HG03460 (cell line): ENCODE results near the gene DAZAP1.

Experiments used
- ATAC-seq: cut with Tn5 transposase; IDR thresholded peaks from one replicate; pipeline ENCODE4 v1.9.1; 2021; ENCODE audit not compliant: unreplicated experiment

Gene DAZAP1

DNA sequence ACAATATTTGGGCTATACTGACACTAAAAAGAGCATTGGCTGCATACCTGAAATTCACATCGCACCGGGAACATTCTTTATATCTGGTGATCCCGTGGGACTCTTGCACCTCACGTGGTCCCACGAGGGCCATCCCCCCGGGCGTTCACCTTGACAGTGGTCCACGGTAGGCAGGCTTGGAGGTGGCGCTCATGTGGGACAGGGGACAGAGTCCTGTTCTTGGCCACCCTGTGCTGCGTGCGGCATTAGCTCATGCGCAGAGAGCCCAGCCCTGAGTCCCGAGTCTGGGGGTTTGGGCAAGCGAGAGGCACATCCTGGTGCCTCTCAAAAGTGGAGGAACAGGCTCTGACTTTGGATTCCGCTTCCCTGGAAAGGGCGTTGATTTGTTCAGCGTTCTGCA lies 13.5 kb upstream of the DAZAP1 start:
- ATAC-seq = no peak

- ATAC-seq = no peak
Measured at GRCh38 chr19:1394252-1395193, 12.9 kb upstream of the DAZAP1 start.

- no peak for ATAC-seq
Measured at GRCh38 chr19:1395194-1396018, 12.0 kb upstream of the DAZAP1 start.

DNA sequence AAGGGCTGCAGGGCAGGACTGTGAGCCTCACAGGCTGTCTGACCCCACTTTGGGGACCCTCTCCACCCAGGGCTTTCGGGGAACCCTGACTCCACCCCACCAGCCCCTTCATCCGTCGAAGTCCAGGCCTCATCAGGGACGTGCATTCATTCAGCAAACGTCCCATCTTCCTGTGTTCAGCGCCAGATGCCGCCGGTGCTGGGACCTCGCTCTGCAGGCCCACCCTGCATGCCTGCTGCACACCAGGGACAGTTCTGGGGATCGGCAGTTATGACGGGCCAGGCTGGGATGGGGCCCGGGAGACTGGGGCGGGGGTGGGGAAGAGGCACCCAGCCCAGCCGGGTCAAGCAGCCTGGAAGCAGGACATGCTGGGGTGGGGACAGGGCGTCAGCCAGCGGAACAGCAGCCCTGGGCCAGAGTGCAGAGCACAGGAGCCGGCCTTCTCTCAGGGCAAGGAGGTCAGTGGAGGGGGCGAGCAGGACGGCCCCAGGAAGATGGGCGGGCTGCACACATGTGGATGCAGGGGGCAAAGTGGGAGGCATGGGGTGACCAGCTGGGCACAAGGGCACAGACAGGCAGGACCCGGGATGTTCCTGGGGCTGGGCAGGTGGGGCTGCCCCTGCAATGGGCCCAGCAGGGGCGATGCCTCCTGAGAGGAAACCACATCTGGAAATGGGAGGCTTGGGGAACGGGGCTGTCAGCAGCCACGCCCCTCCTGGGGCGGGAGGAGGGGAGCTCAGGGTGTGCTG lies 11.2 kb upstream of the DAZAP1 start:
- ATAC-seq = no peak

DNA sequence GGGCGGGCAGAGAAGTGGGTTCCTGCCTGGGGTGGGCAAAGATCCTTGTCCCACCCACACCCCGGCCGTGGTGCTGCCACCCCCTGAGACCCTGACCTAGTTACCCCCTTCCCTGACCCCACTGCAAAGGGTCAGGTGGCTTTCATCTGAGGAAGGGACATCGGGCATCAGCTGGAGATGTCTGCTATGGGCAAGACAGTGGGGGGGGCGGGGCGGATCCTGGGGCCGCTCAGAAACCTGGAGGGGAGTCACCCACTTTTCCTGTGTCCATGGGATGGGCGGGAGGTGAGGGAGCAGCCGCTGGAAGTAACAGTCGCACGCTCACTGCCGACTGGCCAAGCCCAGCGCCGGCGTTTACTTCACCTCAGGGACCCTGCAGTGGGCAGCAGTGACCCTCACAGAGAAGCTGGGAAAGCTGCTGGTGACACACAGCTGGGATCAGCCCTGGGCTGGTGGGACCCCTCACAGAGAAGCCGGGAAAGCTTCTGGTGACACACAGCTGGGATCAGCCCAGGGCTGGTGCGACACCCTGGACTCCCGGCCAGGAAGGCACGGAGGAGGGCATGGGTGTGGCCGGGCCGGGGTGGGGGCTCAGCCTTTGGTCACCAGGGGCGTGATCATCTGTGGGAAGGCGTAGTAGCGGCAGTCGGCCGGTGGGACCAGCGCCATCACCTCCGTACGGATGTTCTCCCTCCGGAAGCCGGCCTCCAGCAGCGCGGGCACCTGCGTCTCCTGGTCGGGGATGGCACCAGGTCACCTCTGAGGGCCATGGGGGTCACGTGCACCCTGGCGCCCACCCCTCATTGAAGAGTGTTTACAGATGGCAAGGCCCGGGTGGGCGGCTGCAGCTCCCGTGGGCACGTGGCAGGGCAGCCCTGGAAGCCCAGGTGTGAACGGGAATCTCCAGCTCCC lies 10.4 kb upstream of the DAZAP1 start:
- no peak for ATAC-seq

DNA sequence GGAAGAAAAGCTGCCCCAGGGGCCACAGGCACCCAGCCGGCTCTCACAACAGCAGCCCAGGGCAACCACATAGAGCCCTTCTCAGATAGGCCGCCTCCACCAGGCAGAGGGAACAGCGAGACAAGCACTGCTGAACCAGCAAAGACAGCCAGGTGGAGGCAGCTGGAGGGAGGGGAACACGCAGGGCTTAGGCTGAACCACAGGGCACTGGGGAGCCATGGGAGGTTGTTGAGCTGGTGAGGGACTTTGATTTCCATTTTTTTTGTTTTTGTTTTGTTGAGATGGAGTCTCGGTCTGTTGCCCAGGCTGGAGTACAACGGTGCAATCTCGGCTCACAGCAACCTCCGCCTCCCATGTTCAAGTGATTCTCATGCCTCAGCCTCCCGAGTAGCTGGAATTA lies 9.5 kb upstream of the DAZAP1 start:
- no peak for ATAC-seq

DNA sequence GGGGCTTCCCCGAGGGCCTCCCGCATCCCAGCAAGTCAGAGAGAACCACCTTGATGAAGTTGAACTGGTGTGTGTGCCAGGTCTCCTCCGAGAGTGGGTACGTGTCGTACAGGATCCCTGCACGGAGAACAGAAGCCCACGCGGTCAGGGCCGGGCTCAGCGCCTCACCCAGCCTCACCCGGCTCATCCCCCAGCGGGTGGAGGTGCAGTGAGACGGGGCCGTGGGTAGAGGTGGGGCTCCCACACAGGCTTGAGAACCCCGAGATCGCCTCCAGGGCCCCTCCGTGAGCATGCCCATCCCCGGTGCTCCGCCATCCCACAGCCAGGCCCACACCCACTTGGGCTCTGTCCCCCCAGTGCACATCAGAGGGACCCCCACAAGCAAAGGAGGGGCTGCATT lies 8.3 kb upstream of the DAZAP1 start:
- ATAC-seq = no peak

GRCh38 chr19:1399745-1400144 lies 7.6 kb upstream of the DAZAP1 start:
- ATAC-seq = no peak

DNA sequence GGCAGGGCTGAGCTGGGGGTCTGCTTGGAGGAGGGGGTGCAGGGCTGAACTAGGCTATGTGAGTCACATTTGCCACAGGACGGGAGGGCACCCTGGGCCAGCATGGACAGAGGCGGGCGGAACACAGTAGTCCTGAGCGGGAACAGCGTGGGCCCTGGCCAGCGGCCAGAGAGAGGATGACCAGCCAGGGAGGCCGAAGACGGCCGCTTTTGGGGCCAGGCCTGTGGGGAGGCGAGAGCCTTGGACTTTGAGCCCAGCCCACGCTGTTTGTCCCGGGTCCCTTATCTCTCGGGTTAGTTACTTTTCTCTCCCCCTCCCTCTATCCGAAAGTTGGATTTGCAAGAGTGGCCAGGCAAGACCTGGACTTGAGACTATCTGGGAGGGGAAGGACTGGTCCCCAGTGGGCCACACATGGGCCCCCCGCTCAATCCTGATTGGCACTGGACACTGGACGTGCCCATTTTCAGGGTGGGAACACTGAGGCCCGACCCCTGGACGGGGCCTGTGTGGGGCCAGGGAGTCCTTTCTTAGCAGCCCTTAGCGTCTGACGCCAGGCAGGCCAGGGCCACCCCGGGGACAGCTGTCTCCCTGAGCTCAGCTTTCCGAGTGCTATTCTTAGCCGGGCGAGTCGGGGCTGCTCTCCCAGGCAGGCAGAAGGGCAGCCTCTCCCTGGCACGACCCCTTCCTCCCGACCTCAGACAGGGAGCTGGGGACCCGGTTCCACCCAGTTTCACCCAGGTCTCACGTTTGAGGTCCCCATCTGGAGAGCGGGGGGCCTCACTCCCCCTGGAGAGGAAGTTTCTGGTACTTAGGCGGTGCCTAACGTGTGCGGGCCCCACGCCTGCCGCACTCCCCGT lies 6.9 kb upstream of the DAZAP1 start:
- ATAC-seq = no peak

DNA sequence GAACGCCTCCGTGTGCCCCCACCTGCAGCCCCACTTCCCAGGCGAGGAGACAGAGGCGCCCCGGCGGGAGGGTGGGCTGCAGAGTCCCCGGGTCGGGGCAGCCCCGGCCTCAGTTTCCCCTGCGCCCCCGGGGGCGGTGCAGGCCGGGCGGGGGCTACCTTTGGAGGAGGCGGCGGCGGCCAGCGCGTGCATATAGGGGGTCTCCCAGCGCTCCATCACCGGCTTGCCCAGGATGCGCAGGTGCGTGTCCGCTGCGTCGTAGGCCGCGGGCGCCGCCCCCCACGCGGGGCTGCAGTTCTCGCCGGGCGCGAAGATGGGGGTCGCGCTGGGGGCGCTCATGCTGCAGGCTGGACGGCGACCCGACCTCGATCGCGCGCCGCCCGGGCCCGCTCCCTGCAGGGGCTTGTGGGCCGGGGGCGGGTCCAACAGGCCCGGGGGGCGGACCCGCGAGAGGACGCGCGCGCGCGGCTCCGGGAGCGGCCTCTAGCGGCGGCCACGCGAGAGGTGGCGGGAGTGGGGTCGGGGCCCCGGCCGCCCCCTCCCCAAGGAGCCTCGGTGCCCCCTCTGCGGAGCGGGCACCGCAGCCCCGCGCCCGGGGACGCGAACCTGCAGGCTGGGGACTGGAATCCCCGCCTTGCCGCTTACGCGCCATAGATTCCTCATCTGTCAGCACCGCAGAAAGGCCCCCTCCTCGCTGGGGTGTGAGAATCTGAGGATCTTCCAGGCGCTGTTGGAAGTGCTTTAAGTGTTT lies 6.1 kb upstream of the DAZAP1 start, which contains the start of gene GAMT:
Gene GAMT, minus strand, starts transcription at position 405 of the 751 bp plus-strand sequence. Its CDS starts 66 bp downstream, at position 339.
- no peak for ATAC-seq

DNA sequence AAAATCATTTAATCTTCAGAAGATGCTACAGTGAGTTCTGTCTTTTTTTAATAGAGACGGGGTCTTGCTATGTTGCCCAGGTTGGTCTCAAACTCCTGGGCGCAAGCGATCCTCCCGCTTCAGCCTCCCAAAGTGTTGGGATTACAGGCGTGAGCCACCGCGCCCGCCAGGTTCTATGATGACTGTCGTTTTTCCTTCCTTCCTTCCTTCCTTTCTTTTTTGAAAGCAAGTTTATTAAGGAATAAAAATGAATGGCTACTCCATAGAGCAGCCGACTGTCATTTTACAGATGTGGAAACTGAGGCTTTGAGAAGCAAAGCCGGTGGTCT lies 5.5 kb upstream of the DAZAP1 start:
- no peak for ATAC-seq

GRCh38 chr19:1402411-1403070 lies 4.8 kb upstream of the DAZAP1 start:
- ATAC-seq = no peak

GRCh38 chr19:1406774-1407527 lies 435 bp upstream of the DAZAP1 start:
- ATAC-seq = peak; percentile 53

DNA sequence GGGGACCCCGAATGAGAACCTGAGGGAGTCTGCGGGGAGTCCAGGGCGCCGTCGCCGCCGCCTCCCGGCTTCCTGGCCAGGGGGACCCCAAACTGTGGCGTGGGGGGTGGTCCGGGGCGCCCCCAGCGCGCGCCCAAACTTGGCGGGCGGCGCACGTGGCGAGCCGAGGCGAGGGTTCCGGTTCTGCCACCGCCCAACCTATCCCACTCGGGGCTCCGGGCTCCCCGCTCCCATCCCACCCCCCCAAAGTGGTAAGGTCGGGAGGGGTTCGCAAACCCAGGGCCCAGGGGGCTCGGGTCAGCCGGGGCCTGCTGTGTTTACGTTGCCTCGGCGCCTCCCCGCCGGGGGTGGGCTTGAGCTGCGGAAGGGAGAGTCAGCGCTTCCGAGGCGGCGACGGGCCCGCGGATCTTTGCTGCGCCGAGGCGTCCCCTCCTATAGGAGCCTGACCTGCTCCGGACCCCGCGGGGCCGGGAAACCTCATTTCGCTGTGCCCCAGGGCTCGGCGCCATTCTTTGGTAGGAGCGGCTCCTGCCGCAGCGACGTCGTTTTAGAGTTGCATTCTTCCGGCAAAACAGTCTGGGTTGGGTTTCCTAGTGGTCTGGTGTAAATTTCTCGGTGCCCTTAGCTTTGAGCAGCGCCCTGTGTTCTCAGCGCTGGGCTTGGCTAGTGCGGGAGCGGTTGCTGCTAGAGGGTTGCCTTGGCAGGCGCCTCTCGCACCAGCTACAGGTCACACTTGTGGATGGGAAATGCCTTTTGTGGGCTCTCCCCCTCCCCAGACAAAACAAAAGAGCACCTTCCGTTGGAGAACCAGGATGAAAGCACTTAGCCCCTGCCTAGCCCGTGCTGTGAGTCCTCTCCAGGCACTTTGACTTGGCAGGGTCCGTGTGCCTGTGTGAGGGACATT lies 1.2 kb downstream of the DAZAP1 start:
- peak; percentile 1 for ATAC-seq

DNA sequence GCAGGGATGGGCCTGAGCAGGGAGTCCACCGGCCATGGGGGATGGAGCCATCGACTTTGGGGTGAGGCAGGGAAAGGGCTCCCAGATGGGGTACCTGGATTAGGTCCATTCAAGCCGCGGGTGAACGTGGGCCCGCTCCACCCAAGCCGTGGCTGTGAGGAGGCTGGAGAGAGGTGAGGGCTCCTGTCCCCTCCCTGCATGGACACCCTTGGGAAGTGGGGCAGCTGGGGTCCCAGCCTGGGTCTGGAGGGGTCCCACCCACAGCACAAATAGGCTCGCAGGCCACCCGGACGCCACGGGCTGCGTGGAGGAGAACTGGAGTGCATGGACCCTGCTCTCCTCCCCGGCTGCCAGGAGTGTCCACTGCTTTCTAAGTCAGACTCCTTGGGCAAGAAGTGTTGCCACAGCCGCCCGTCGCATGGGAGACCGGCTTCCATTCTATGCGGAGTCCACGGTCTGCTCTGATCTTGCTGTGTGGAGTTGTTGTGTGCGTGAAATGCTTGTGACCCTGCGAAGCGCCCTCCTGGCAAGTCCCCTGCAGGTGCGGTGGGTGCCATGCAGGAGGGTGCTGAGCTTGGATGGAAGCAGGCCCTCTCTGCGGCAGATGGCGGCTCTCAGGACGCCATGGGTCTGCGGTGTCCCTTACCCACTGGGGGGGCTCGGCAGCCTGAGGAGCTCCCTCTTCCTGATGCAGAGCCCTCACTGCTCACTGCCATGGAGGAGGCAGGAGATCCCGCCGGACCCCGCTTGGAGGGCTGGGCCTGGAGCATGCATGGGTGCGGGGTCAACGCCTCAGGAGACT lies 2.0 kb downstream of the DAZAP1 start:
- no peak for ATAC-seq
